ENCODE data around the gene RCHY1.
A peak's percentile ranks its signal among the peaks of the same experiment; 100 is the strongest.

RCHY1 gene

GRCh38 chr4:75469896-75470295 is 44.3 kb downstream of the RCHY1 start:
- no peak overlapping the region for H2AFZ ChIP-seq (ENCODE audit: low read depth, low read length)

GRCh38 chr4:75457365-75457764 is 56.8 kb downstream of the RCHY1 start:
- H3K9ac ChIP-seq (ENCODE audit: low read depth, low read length), result no peak overlapping the region
- H3K79me2 ChIP-seq (ENCODE audit: insufficient read depth, low read length), result no peaks in the 10 kb centered on the region
- H3K27ac ChIP-seq (ENCODE audit: low read length), result no peak overlapping the region
- H3K27me3 ChIP-seq (ENCODE audit: insufficient read depth, low read length, poor library complexity), result no peaks in the 10 kb centered on the region
- DNase-seq (no peak), ATAC-seq (ENCODE audit: insufficient read depth, low read depth) (no peak)
- H3K4me3 ChIP-seq (ENCODE audit: low read depth in 1 of 2, low read length in 2 of 2), result no peak overlapping the region
- H3K36me3 ChIP-seq (ENCODE audit: insufficient read depth, low read length), result no peaks in the 10 kb centered on the region
- TF ChIP-seq EZH2 (IDR thresholded peaks at IDR 0.05; ENCODE audit: borderline replicate concordance, low read depth, low read length, severe bottlenecking) (no peak), CTCF (IDR thresholded peaks at IDR 0.05; ENCODE audit: borderline replicate concordance, extremely low read depth, low read length, poor library complexity, severe bottlenecking) (no peak)
- no peak overlapping the region for H2AFZ ChIP-seq (ENCODE audit: low read depth, low read length)
- H4K20me1 ChIP-seq (ENCODE audit: insufficient read depth, low read length), result no peaks in the 10 kb centered on the region
- no peak overlapping the region for H3K4me2 ChIP-seq (ENCODE audit: insufficient read depth, low read length)
- H3K9me3 ChIP-seq (ENCODE audit: insufficient read depth, low read length, severe bottlenecking), result no peaks in the 10 kb centered on the region
- no peaks in the 10 kb centered on the region for H3K4me1 ChIP-seq (ENCODE audit: insufficient read depth, low read length)

More at GRCh38 chr4:75469896-75470295, 44.3 kb downstream of the RCHY1 start:
- no peaks in the 10 kb centered on the region for H3K79me2 ChIP-seq (ENCODE audit: insufficient read depth, low read length)
- TF ChIP-seq CTCF (IDR thresholded peaks at IDR 0.05; ENCODE audit: borderline replicate concordance, extremely low read depth, low read length, poor library complexity, severe bottlenecking), result no peak
- no peak for TF ChIP-seq EZH2 (IDR thresholded peaks at IDR 0.05; ENCODE audit: borderline replicate concordance, low read depth, low read length, severe bottlenecking)
- no peak for ATAC-seq (ENCODE audit: insufficient read depth, low read depth)
- H3K4me1 ChIP-seq (ENCODE audit: insufficient read depth, low read length), result no peaks in the 10 kb centered on the region
- H3K27me3 ChIP-seq (ENCODE audit: insufficient read depth, low read length, poor library complexity), result no peaks in the 10 kb centered on the region
- no peaks in the 10 kb centered on the region for H4K20me1 ChIP-seq (ENCODE audit: insufficient read depth, low read length)
- no peaks in the 10 kb centered on the region for H3K36me3 ChIP-seq (ENCODE audit: insufficient read depth, low read length)
- H3K9me3 ChIP-seq (ENCODE audit: insufficient read depth, low read length, severe bottlenecking), result no peaks in the 10 kb centered on the region
- H3K9ac ChIP-seq (ENCODE audit: low read depth, low read length), result no peak overlapping the region
- DNase-seq, result no peak
- no peak overlapping the region for H3K27ac ChIP-seq (ENCODE audit: low read length)
- H3K4me2 ChIP-seq (ENCODE audit: insufficient read depth, low read length), result no peak overlapping the region
- no peak overlapping the region for H3K4me3 ChIP-seq (ENCODE audit: low read depth in 1 of 2, low read length in 2 of 2)

GRCh38 chr4:75434105-75434504 is 80.1 kb downstream of the RCHY1 start:
- no peak overlapping the region for H3K4me2 ChIP-seq (ENCODE audit: insufficient read depth, low read length)
- ATAC-seq (ENCODE audit: insufficient read depth, low read depth), result no peak
- H3K27me3 ChIP-seq (ENCODE audit: insufficient read depth, low read length, poor library complexity), result peaks cover 7% of the 10 kb centered on the region
- no peak overlapping the region for H3K9ac ChIP-seq (ENCODE audit: low read depth, low read length)
- H3K4me1 ChIP-seq (ENCODE audit: insufficient read depth, low read length), result no peaks in the 10 kb centered on the region
- no peak for DNase-seq
- H3K36me3 ChIP-seq (ENCODE audit: insufficient read depth, low read length), result no peaks in the 10 kb centered on the region
- no peak for TF ChIP-seq CTCF (IDR thresholded peaks at IDR 0.05; ENCODE audit: borderline replicate concordance, extremely low read depth, low read length, poor library complexity, severe bottlenecking)
- no peak for TF ChIP-seq EZH2 (IDR thresholded peaks at IDR 0.05; ENCODE audit: borderline replicate concordance, low read depth, low read length, severe bottlenecking)
- no peaks in the 10 kb centered on the region for H4K20me1 ChIP-seq (ENCODE audit: insufficient read depth, low read length)
- H3K79me2 ChIP-seq (ENCODE audit: insufficient read depth, low read length), result no peaks in the 10 kb centered on the region
- H3K9me3 ChIP-seq (ENCODE audit: insufficient read depth, low read length, severe bottlenecking), result no peaks in the 10 kb centered on the region
- no peak overlapping the region for H2AFZ ChIP-seq (ENCODE audit: low read depth, low read length)
- no peak overlapping the region for H3K27ac ChIP-seq (ENCODE audit: low read length)
- no peak overlapping the region for H3K4me3 ChIP-seq (ENCODE audit: low read depth in 1 of 2, low read length in 2 of 2)

- no peaks in the 10 kb centered on the region for H4K20me1 ChIP-seq (ENCODE audit: insufficient read depth, low read length)
- H3K79me2 ChIP-seq (ENCODE audit: insufficient read depth, low read length), result no peaks in the 10 kb centered on the region
- H3K9me3 ChIP-seq (ENCODE audit: insufficient read depth, low read length, severe bottlenecking), result no peaks in the 10 kb centered on the region
- H3K4me1 ChIP-seq (ENCODE audit: insufficient read depth, low read length), result no peaks in the 10 kb centered on the region
- no peak overlapping the region for H2AFZ ChIP-seq (ENCODE audit: low read depth, low read length)
- peak; percentile 5 for DNase-seq
- peak; percentile 58; the same call in 1 of the 3 replicates for ATAC-seq (ENCODE audit: insufficient read depth, low read depth)
- H3K4me2 ChIP-seq (ENCODE audit: insufficient read depth, low read length), result no peak overlapping the region
- H3K9ac ChIP-seq (ENCODE audit: low read depth, low read length), result no peak overlapping the region
- no peaks in the 10 kb centered on the region for H3K36me3 ChIP-seq (ENCODE audit: insufficient read depth, low read length)
- H3K27me3 ChIP-seq (ENCODE audit: insufficient read depth, low read length, poor library complexity), result peaks cover 7% of the 10 kb centered on the region
- TF ChIP-seq EZH2 (IDR thresholded peaks at IDR 0.05; ENCODE audit: borderline replicate concordance, low read depth, low read length, severe bottlenecking) (no peak), CTCF (IDR thresholded peaks at IDR 0.05; ENCODE audit: borderline replicate concordance, extremely low read depth, low read length, poor library complexity, severe bottlenecking) (peak; percentile 45)
- no peak overlapping the region for H3K27ac ChIP-seq (ENCODE audit: low read length)
- no peak overlapping the region for H3K4me3 ChIP-seq (ENCODE audit: low read depth in 1 of 2, low read length in 2 of 2)
Observed at GRCh38 chr4:75432683-75433082, 81.5 kb downstream of the RCHY1 start.
